ENCODE data around the gene PPM1L. TPM values are rescaled to one million over a fixed set of nuclear protein-coding genes. Genes with fewer than 3 reads are reported as not detected.

PPM1L gene
- total and polyA plus RNA-seq, 2 of the 13 experiments (the other 11 are each of a cell fraction or from before 2014, with no cell fraction given), result 0.22 to 1.4 TPM

DNA sequence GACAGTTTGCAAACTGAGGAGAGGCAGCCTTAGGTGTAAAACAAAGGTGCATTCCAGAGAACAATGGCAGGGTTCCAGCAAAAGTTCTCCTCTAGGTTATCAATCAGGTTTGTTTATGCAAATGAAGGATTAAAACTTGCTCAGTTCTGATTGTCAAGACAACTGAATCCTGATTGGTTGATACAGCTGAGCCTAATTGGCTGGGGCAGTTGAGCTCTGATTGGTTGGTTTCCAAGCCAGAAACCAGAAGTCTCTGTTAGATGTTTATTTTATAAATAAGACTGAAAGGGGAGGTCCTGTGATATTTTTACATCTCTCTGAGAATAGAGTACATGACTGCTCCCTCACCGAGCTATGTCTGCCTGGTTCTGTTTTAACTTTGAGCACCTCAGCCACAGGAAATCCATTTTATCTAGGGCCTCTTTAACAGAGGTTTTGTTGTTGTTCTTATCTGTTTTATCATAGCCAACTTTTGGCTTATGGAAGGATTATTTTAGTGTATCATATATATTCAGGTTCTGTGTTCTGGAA is 37.8 kb downstream of the PPM1L start:
- no peak overlapping the region for H3K27ac ChIP-seq (ENCODE audit: extremely low read length, insufficient read depth, low read length)
- no peak for ATAC-seq
- TF ChIP-seq, protein P1, sequence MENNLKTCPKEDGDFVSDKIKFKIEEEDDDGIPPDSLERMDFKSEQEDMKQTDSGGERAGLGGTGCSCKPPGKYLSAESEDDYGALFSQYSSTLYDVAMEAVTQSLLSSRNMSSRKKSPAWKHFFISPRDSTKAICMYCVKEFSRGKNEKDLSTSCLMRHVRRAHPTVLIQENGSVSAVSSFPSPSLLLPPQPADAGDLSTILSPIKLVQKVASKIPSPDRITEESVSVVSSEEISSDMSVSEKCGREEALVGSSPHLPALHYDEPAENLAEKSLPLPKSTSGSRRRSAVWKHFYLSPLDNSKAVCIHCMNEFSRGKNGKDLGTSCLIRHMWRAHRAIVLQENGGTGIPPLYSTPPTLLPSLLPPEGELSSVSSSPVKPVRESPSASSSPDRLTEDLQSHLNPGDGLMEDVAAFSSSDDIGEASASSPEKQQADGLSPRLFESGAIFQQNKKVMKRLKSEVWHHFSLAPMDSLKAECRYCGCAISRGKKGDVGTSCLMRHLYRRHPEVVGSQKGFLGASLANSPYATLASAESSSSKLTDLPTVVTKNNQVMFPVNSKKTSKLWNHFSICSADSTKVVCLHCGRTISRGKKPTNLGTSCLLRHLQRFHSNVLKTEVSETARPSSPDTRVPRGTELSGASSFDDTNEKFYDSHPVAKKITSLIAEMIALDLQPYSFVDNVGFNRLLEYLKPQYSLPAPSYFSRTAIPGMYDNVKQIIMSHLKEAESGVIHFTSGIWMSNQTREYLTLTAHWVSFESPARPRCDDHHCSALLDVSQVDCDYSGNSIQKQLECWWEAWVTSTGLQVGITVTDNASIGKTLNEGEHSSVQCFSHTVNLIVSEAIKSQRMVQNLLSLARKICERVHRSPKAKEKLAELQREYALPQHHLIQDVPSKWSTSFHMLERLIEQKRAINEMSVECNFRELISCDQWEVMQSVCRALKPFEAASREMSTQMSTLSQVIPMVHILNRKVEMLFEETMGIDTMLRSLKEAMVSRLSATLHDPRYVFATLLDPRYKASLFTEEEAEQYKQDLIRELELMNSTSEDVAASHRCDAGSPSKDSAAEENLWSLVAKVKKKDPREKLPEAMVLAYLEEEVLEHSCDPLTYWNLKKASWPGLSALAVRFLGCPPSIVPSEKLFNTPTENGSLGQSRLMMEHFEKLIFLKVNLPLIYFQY (CRISPR knock-in tag; IDR thresholded peaks at IDR 0.05; ENCODE audit: borderline replicate concordance), result no peak
- no peak for TF ChIP-seq NR2C2 (CRISPR knock-in tag; IDR thresholded peaks at IDR 0.05; ENCODE audit: borderline replicate concordance)
- no peak for TF ChIP-seq ZNF501 (CRISPR knock-in tag; IDR thresholded peaks at IDR 0.05)
- TF ChIP-seq ZFP62 (CRISPR knock-in tag; IDR thresholded peaks at IDR 0.05), result no peak
- TF ChIP-seq TCF7 (IDR thresholded peaks at IDR 0.05; ENCODE audit: low read depth), result no peak
- no peak for TF ChIP-seq GPN1 (CRISPR knock-in tag; IDR thresholded peaks at IDR 0.05; ENCODE audit: borderline replicate concordance)
- no peak for TF ChIP-seq TMF1 (CRISPR knock-in tag; IDR thresholded peaks at IDR 0.05; ENCODE audit: low read depth)
- TF ChIP-seq ZFP82 (CRISPR knock-in tag; IDR thresholded peaks at IDR 0.05; ENCODE audit: borderline replicate concordance), result no peak
- TF ChIP-seq SMYD3 (CRISPR knock-in tag; IDR thresholded peaks at IDR 0.05), result no peak
- TF ChIP-seq BRD4 (CRISPR knock-in tag; IDR thresholded peaks at IDR 0.05), result no peak
- TF ChIP-seq ZNF629 (CRISPR knock-in tag; conservative IDR thresholded peaks at IDR 0.05), result no peak
- no peak for TF ChIP-seq RAD21 (CRISPR knock-in tag; IDR thresholded peaks at IDR 0.05)
- TF ChIP-seq ZNF567 (CRISPR knock-in tag; IDR thresholded peaks at IDR 0.05; ENCODE audit: borderline replicate concordance), result no peak
- no peak for TF ChIP-seq SMARCE1 (IDR thresholded peaks at IDR 0.05; ENCODE audit: borderline replicate concordance)
- TF ChIP-seq KAT2B (IDR thresholded peaks at IDR 0.05; ENCODE audit: borderline replicate concordance, low read depth, low read length), result no peak
- TF ChIP-seq, protein P2, sequence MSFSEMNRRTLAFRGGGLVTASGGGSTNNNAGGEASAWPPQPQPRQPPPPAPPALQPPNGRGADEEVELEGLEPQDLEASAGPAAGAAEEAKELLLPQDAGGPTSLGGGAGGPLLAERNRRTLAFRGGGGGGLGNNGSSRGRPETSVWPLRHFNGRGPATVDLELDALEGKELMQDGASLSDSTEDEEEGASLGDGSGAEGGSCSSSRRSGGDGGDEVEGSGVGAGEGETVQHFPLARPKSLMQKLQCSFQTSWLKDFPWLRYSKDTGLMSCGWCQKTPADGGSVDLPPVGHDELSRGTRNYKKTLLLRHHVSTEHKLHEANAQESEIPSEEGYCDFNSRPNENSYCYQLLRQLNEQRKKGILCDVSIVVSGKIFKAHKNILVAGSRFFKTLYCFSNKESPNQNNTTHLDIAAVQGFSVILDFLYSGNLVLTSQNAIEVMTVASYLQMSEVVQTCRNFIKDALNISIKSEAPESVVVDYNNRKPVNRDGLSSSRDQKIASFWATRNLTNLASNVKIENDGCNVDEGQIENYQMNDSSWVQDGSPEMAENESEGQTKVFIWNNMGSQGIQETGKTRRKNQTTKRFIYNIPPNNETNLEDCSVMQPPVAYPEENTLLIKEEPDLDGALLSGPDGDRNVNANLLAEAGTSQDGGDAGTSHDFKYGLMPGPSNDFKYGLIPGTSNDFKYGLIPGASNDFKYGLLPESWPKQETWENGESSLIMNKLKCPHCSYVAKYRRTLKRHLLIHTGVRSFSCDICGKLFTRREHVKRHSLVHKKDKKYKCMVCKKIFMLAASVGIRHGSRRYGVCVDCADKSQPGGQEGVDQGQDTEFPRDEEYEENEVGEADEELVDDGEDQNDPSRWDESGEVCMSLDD (CRISPR knock-in tag; IDR thresholded peaks at IDR 0.05; ENCODE audit: borderline replicate concordance), result no peak
- TF ChIP-seq NFE2 (CRISPR knock-in tag; IDR thresholded peaks at IDR 0.05), result no peak
- no peak for TF ChIP-seq SRSF4 (IDR thresholded peaks at IDR 0.05; ENCODE audit: low read depth, low read length, poor library complexity, severe bottlenecking)
- intact Hi-C loops (cut with micrococcal nuclease; ENCODE audit: unreplicated experiment), result no loop called here
- in situ Hi-C loops (cut with HindIII; ENCODE audit: extremely low pct_ligation_motif_present, low pct_unique_long_range_greater_than_20kb), result no loop called here
- H3K9ac ChIP-seq (ENCODE audit: insufficient read depth, low read depth, low read length), result no peak overlapping the region
- H3K36me3 ChIP-seq (replicated peaks in 1 of 2; ENCODE audit: control insufficient read depth in 1 of 2, insufficient read depth in 2 of 2, low read length in 2 of 2), result no peaks in the 10 kb centered on the region
- BruUV-seq (replicated peaks), result no TSS peak
- no peak overlapping the region for H3K4me3 ChIP-seq (replicated peaks in 1 of 3; ENCODE audit: insufficient read depth in 1 of 3, low read depth in 2 of 3, low read length in 3 of 3)
- H3K79me2 ChIP-seq (ENCODE audit: insufficient read depth, low read length), result no peaks in the 10 kb centered on the region
- ChIA-PET POLR2A (no interaction called here), CTCF (ENCODE audit: low intra/inter-chr PET ratio, low total read pairs) (no interaction called here)
- H3K27me3 ChIP-seq (ENCODE audit: control insufficient read depth in 1 of 2, insufficient read depth in 2 of 2, low read length in 2 of 2), result no peaks in the 10 kb centered on the region
- no peak for FAIRE-seq
- peaks cover 10% of the 10 kb centered on the region; the same call in 1 of the 2 replicates for H3K4me1 ChIP-seq (ENCODE audit: insufficient read depth, low read length)
- H3K9me3 ChIP-seq (ENCODE audit: low read length), result no peaks in the 10 kb centered on the region
- DNase-seq (ENCODE audit: low spot score), result no peak
- H4K20me1 ChIP-seq (ENCODE audit: insufficient read depth, low read length), result no peaks in the 10 kb centered on the region
- H3K4me2 ChIP-seq (ENCODE audit: low read depth, low read length), result no peak overlapping the region
- no peak overlapping the region for H2AFZ ChIP-seq (ENCODE audit: low read length)
- WGBS (ENCODE audit: low lambda C conversion rate), result 72% methylated on average over 1 of the region's 1 CpG

All from HepG2 (cell line).